PC-3 (cell line): Measurements from ENCODE around the gene HLA-DRB5.

Source experiments
- EZH2 ChIP-seq: fragments of 300-600 bp; sonication (generic); IDR thresholded peaks from one replicate; pipeline ENCODE4 v1.6.1; 2017; ENCODE audit warnings: antibody characterized with exemption, mild to moderate bottlenecking, low read length; ENCODE audit not compliant: unreplicated experiment
- EZH2phosphoT487 ChIP-seq: fragments of 300-600 bp; sonication (generic); IDR thresholded peaks from 2 replicates; pipeline ENCODE4 v1.6.1; 2018; ENCODE audit warnings: mild to moderate bottlenecking, antibody characterized with exemption, low read length, borderline replicate concordance
- TF ChIP-seq, protein P1 (sequence below): fragments of 300-600 bp; sonication (generic); conservative IDR thresholded peaks from 2 replicates; pipeline ENCODE4 v1.5.1; 2017; ENCODE audit warnings: antibody characterized with exemption, low read depth, mild to moderate bottlenecking, low read length

- TF ChIP-seq, protein P1, sequence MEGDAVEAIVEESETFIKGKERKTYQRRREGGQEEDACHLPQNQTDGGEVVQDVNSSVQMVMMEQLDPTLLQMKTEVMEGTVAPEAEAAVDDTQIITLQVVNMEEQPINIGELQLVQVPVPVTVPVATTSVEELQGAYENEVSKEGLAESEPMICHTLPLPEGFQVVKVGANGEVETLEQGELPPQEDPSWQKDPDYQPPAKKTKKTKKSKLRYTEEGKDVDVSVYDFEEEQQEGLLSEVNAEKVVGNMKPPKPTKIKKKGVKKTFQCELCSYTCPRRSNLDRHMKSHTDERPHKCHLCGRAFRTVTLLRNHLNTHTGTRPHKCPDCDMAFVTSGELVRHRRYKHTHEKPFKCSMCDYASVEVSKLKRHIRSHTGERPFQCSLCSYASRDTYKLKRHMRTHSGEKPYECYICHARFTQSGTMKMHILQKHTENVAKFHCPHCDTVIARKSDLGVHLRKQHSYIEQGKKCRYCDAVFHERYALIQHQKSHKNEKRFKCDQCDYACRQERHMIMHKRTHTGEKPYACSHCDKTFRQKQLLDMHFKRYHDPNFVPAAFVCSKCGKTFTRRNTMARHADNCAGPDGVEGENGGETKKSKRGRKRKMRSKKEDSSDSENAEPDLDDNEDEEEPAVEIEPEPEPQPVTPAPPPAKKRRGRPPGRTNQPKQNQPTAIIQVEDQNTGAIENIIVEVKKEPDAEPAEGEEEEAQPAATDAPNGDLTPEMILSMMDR = no peak
- TF ChIP-seq EZH2phosphoT487 (no peak), EZH2 (no peak)
These were observed 57.2 kb downstream of the HLA-DRB5 start for GRCh38 chr6:32472781-32473375.
